BLaER1 (cell line): Measurements from ENCODE around the gene AXIN1.

Experiments
- H3K27ac ChIP-seq: shearing (Covaris generic); formaldehyde crosslinking; 2 replicates; pipeline ENCODE4 v1.8.1; 2022
- H3K27me3 ChIP-seq: shearing (Covaris generic); formaldehyde crosslinking; 2 replicates; pipeline ENCODE4 v1.8.1; 2022
- H3K36me3 ChIP-seq: shearing (Covaris generic); formaldehyde crosslinking; 2 replicates; pipeline ENCODE4 v1.8.1; 2022
- H3K4me1 ChIP-seq: shearing (Covaris generic); formaldehyde crosslinking; 2 replicates; pipeline ENCODE4 v1.8.1; 2022
- H3K4me2 ChIP-seq: shearing (Covaris generic); formaldehyde crosslinking; 2 replicates; pipeline ENCODE4 v1.8.1; 2022
- H3K4me3 ChIP-seq: shearing (Covaris generic); formaldehyde crosslinking; 2 replicates; pipeline ENCODE4 v1.8.1; 2022
- H3K9ac ChIP-seq: shearing (Covaris generic); formaldehyde crosslinking; 2 replicates; pipeline ENCODE4 v1.8.1; 2022
- H3K9me3 ChIP-seq: shearing (Covaris generic); formaldehyde crosslinking; 2 replicates; pipeline ENCODE4 v1.8.1; 2022
- H4K20me1 ChIP-seq: shearing (Covaris generic); formaldehyde crosslinking; 2 replicates; pipeline ENCODE4 v1.8.1; 2022
- Cebpa-rat ChIP-seq: shearing (Covaris generic); IDR thresholded peaks from 2 replicates; pipeline ENCODE4 v1.8.1; 2022

AXIN1 gene

DNA sequence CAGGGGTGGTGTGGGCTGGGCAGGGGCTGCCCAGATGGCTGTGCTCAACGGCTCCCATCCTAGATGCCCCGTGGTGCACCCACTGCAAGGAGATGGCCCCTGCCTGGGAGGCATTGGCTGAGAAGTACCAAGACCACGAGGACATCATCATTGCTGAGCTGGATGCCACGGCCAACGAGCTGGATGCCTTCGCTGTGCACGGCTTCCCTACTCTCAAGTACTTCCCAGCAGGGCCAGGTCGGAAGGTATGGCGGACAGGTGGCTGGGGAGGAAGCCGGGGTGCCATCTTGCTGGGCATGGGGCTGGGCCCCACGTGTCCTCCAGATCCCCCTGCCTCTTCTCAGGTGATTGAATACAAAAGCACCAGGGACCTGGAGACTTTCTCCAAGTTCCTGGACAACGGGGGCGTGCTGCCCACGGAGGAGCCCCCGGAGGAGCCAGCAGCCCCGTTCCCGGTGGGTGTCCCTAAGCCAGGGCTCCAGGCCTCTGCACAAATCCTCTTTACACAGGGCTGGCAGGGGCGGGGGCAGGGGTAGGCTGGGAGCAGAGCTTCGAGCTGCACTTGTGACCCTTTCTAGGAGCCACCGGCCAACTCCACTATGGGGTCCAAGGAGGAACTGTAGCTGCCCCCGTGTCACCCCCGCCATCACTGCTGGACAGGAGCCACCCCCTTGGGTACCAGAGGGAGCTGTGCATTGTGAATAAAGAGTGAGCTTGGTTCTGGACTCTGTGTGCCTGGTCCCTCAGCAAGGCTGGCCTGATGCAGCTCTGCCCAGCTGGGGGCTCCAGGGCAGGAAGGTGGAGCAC lies 65.8 kb downstream of the AXIN1 start:
- peaks cover 16% of the 10 kb centered on the region for H3K27me3 ChIP-seq
- H3K27ac ChIP-seq, result peak overlapping the region; percentile 13; the same call in 1 of the 2 replicates
- H3K36me3 ChIP-seq, result peaks cover 55% of the 10 kb centered on the region
- peaks cover 4% of the 10 kb centered on the region; the same call in 1 of the 2 replicates for H3K9me3 ChIP-seq
- no peak overlapping the region for H3K4me3 ChIP-seq
- no peak overlapping the region for H3K9ac ChIP-seq
- peaks cover 57% of the 10 kb centered on the region for H3K4me1 ChIP-seq
- peak overlapping the region; percentile 52 for H3K4me2 ChIP-seq
- H4K20me1 ChIP-seq, result peaks cover 51% of the 10 kb centered on the region
- no peak for TF ChIP-seq Cebpa-rat

- no peak for TF ChIP-seq Cebpa-rat
- H3K27ac ChIP-seq, result no peak overlapping the region
- H3K4me2 ChIP-seq, result peak overlapping the region; percentile 42
- H3K4me1 ChIP-seq, result peaks cover 57% of the 10 kb centered on the region
- H3K36me3 ChIP-seq, result peaks cover 42% of the 10 kb centered on the region
- peaks cover 29% of the 10 kb centered on the region for H3K27me3 ChIP-seq
- no peak overlapping the region for H3K9ac ChIP-seq
- H3K9me3 ChIP-seq, result peaks cover 4% of the 10 kb centered on the region; the same call in 1 of the 2 replicates
- H4K20me1 ChIP-seq, result peaks cover 38% of the 10 kb centered on the region; the same call in 1 of the 2 replicates
- no peak overlapping the region for H3K4me3 ChIP-seq
These were observed 67.1 kb downstream of the AXIN1 start for GRCh38 chr16:285146-286055.

DNA sequence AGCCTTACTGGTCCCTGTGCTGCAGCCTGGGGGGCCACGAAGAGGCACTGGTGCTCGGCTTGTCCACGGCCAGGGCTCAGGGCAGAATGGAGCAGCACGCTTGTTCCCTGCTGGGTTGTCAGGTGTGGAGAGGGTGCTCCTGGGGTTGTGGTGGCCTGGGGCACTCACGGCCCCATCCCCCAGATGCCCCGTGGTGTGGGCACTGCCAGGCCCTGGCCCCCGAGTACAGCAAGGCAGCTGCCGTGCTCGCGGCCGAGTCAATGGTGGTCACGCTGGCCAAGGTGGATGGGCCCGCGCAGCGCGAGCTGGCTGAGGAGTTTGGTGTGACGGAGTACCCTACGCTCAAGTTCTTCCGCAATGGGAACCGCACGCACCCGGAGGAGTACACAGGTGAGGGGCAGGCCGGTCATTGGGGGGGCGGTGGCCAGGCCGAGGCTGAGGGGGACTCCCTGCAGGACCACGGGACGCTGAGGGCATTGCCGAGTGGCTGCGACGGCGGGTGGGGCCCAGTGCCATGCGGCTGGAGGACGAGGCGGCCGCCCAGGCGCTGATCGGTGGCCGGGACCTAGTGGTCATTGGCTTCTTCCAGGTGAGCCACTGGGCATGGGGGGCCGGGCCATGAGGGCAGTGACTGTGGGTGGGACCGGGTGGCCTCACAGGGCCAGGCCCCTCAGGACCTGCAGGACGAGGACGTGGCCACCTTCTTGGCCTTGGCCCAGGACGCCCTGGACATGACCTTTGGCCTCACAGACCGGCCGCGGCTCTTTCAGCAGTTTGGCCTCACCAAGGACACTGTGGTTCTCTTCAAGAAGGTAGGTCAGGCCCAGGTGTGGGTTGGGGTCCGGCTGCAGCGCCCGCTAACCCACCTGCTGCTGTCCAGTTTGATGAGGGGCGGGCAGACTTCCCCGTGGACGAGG lies 68.1 kb downstream of the AXIN1 start:
- Histone ChIP-seq H3K4me1 (peaks cover 57% of the 10 kb centered on the region), H3K36me3 (peaks cover 33% of the 10 kb centered on the region), H4K20me1 (peaks cover 29% of the 10 kb centered on the region; the same call in 1 of the 2 replicates), H3K27ac (no peak overlapping the region), H3K4me3 (no peak overlapping the region), H3K9ac (no peak overlapping the region), H3K4me2 (peak overlapping the region; percentile 42), H3K27me3 (peaks cover 37% of the 10 kb centered on the region), H3K9me3 (peaks cover 4% of the 10 kb centered on the region; the same call in 1 of the 2 replicates)
- TF ChIP-seq Cebpa-rat, result no peak

- Histone ChIP-seq H3K4me1 (peaks cover 60% of the 10 kb centered on the region), H3K27me3 (peaks cover 46% of the 10 kb centered on the region), H4K20me1 (0 out of 2 replicates have a peak, but pooled peaks cover 16% of the 10 kb centered on the region), H3K4me3 (no peak within 1 kb of the TSS), H3K36me3 (peaks cover 20% of the 10 kb centered on the region), H3K4me2 (peak within 1 kb of the TSS; percentile 59), H3K9me3 (peaks cover 4% of the 10 kb centered on the region; the same call in 1 of the 2 replicates), H3K9ac (peak within 1 kb of the TSS; percentile 15; the same call in 1 of the 2 replicates), H3K27ac (no peak within 1 kb of the TSS)
- TF ChIP-seq Cebpa-rat, result no peak
These were observed 69.3 kb downstream of the AXIN1 start, which contains the start of gene PDIA2 for GRCh38 chr16:283033-283805. PDIA2 (plus strand) TSS chr16:283164; CDS start chr16:283170, 6 bp downstream.

GRCh38 chr16:282491-282890 lies 70.0 kb downstream of the AXIN1 start:
- H3K4me3 ChIP-seq, result no peak overlapping the region
- no peak for TF ChIP-seq Cebpa-rat

DNA sequence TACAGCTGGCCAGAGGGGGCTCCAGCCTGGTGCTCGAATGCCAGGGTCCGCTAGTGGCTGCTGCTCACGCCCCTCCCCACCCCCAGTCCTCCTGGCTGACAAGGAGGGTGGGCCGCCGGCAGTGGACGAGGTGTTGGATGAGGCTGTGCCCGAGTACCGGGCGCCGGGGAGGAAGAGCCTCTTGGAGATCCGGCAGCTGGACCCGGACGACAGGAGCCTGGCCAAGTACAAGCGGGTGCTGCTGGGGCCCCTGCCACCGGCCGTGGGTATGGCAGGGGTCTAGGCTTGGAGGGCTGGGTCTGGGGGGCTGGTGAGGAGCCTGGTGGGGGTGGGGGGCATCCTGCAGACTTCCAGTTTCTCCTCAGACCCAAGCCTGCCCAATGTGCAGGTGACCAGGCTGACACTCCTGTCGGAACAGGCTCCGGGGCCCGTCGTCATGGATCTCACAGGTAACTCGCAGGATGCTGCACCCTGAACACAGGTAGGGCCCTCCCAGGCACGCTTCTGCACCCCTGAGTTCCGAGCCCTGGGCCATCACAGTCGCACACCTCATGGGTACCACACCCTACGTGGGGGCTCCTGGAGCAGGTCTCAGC lies 70.8 kb downstream of the AXIN1 start:
- H3K4me2 ChIP-seq, result no peak overlapping the region
- TF ChIP-seq Cebpa-rat, result no peak
- peaks cover 4% of the 10 kb centered on the region; the same call in 1 of the 2 replicates for H3K9me3 ChIP-seq
- peaks cover 45% of the 10 kb centered on the region for H3K4me1 ChIP-seq
- H4K20me1 ChIP-seq, result peaks cover 6% of the 10 kb centered on the region; the same call in 1 of the 2 replicates
- no peak overlapping the region for H3K9ac ChIP-seq
- H3K27me3 ChIP-seq, result peaks cover 58% of the 10 kb centered on the region
- H3K36me3 ChIP-seq, result peaks cover 6% of the 10 kb centered on the region
- no peak overlapping the region for H3K4me3 ChIP-seq
- no peak overlapping the region for H3K27ac ChIP-seq

More at GRCh38 chr16:282491-282890, 70.0 kb downstream of the AXIN1 start:
- H3K4me2 ChIP-seq, result no peak overlapping the region
- H4K20me1 ChIP-seq, result 0 out of 2 replicates have a peak, but pooled peaks cover 11% of the 10 kb centered on the region
- H3K9me3 ChIP-seq, result peaks cover 4% of the 10 kb centered on the region; the same call in 1 of the 2 replicates
- peaks cover 52% of the 10 kb centered on the region for H3K4me1 ChIP-seq
- no peak overlapping the region for H3K9ac ChIP-seq
- H3K27ac ChIP-seq, result no peak overlapping the region
- peaks cover 13% of the 10 kb centered on the region for H3K36me3 ChIP-seq
- H3K27me3 ChIP-seq, result peaks cover 51% of the 10 kb centered on the region

- Histone ChIP-seq H3K4me3 (no peak overlapping the region), H3K4me2 (no peak overlapping the region), H3K27ac (no peak overlapping the region), H3K9ac (no peak overlapping the region), H3K36me3 (no peaks in the 10 kb centered on the region), H3K9me3 (no peaks in the 10 kb centered on the region), H3K4me1 (peaks cover 39% of the 10 kb centered on the region), H3K27me3 (peaks cover 65% of the 10 kb centered on the region), H4K20me1 (peaks cover 8% of the 10 kb centered on the region; the same call in 1 of the 2 replicates)
- no peak for TF ChIP-seq Cebpa-rat
These were observed 71.4 kb downstream of the AXIN1 start for GRCh38 chr16:280991-281659.

DNA sequence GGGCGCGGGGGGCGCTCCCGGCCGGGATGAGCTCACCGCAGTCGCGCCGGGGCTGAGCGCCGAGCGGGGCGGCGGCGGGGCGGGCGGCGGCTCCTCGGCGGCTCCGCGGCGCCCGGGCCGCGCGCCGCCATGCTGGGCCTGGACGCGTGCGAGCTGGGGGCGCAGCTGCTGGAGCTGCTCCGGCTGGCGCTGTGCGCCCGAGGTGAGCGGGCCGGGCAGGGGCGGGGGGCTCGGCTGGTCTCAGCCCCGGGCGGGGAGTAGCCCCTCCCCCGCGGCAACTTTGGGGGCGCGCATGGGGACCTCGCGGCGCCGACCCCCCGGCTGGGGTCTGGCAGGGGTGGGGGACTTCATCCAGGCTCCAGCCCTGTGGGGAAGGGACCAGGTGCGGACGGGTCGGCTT lies 72.0 kb downstream of the AXIN1 start, which contains the start of gene ARHGDIG:
Gene ARHGDIG, plus strand, starts transcription at position 40 of the 400 bp plus-strand sequence. Its CDS starts 90 bp downstream, at position 130.
- Histone ChIP-seq H3K4me2 (peak within 1 kb of the TSS; percentile 41), H3K9ac (no peak within 1 kb of the TSS), H3K4me3 (no peak within 1 kb of the TSS), H3K27ac (no peak within 1 kb of the TSS), H4K20me1 (peaks cover 8% of the 10 kb centered on the region; the same call in 1 of the 2 replicates), H3K27me3 (peaks cover 70% of the 10 kb centered on the region), H3K9me3 (no peaks in the 10 kb centered on the region), H3K36me3 (no peaks in the 10 kb centered on the region), H3K4me1 (peaks cover 37% of the 10 kb centered on the region)
- TF ChIP-seq Cebpa-rat, result no peak
